Endometrial microvascular endothelial cells (primary cell): ENCODE results near the gene SELPLG. TPM values are rescaled to one million over a fixed set of nuclear protein-coding genes. Genes with fewer than 3 reads are reported as not detected.
"Not testable (repeated sequence)": the region's sequence is repeated elsewhere in the genome, so short reads cannot be mapped to it uniquely, and the experiment has no call there.

ENCODE experiments used
- in situ Hi-C: cut with HindIII; loops from 2 replicates; pipeline ENCODE4 v1.10.0; 2017; ENCODE audit warnings: low sequenced_read_pairs, low pct_unique_long_range_greater_than_20kb; ENCODE audit errors: inconsistent ontology term
- total RNA-seq: library from RNA; depleted of rRNA; stranded (reverse); fragments of >200 nt; gene quantifications from one replicate; pipeline ENCODE4 v1.2.3, GENCODE V29; 2015; ENCODE audit errors: inconsistent ontology term

The SELPLG gene
- total RNA-seq, 1 donor from 2014 or later = 0.46 TPM

DNA sequence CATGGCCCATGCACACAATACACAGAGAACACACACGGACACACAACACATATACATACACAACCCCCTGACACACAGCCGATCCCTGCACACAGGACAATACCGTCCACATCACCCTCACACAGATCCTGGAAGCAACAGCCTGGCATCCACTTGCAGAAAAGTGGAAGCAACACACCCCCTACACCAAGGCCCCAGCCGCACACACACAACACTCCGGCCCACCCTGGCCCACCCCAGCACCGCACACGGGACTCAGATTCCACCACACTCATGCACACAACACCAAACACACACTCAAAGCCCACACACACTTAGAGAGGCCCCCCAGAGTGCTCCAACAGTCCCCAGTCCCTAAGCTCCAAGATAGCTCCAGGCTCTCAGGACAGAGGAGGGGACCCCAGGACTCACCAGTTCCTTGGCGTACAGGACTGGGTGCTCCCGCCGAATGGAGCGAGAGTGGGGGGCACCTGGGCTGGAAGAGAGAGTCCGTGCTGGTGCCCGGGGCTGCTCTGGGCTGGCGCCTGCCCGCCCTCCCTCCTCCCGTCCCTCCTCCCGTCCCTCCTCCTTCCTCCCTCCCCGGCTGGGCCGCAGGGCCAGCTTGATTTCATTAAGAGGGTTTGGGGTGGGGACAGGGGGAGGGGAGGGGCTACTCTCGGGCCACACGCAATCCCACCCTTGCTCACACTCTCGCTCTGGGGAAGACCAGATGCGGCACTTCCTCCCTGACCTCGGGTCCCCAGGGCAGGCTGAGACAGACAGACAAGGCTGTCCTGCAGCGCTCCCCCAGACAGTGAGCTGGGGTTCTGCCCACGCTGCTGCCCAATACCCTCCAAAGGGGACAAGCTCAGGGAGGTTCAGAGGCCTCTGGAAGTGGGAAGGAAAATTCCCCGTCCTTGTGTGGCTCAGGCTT is 35.9 kb downstream of the SELPLG start, which contains the start of gene TMEM119:
Gene TMEM119 (minus strand): TSS at position 526 of the 913 bp plus-strand sequence. CDS start 5,701 bp downstream, outside the sequence.
- in situ Hi-C loops = no loop called here

DNA sequence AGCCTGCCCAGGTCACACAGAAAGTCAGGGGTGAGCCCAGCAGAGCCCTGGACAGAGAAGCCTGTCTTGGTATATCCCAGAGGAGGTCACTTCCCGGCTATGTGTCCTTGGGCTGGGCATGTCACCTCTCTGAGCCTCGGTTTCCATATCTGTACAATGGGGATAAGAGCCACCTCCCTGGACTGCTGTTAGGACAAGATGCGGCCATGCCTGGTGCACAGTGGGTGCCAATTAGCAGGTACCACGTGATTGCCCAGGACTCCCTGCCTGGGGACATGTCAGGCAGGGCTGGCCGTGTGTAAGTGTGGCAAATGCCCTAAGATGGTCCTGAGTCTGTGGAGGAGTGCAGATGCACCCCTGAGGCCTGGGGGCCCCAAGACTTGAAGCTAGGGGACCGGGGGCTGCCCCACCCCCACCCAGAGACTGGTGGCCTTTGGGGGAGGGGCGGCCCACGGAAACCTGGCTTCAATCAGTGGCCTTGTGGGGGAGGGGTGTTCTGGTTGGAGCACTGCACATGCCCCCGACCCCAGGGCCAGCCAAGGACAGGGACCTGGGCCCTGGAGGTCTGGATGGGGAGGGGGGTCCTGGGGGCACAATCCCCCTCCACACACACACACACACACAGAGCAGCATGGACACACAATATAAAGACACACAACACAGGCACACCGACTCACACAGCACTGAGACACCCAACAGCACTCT is 36.7 kb downstream of the SELPLG start:
- in situ Hi-C loops = no loop called here

DNA sequence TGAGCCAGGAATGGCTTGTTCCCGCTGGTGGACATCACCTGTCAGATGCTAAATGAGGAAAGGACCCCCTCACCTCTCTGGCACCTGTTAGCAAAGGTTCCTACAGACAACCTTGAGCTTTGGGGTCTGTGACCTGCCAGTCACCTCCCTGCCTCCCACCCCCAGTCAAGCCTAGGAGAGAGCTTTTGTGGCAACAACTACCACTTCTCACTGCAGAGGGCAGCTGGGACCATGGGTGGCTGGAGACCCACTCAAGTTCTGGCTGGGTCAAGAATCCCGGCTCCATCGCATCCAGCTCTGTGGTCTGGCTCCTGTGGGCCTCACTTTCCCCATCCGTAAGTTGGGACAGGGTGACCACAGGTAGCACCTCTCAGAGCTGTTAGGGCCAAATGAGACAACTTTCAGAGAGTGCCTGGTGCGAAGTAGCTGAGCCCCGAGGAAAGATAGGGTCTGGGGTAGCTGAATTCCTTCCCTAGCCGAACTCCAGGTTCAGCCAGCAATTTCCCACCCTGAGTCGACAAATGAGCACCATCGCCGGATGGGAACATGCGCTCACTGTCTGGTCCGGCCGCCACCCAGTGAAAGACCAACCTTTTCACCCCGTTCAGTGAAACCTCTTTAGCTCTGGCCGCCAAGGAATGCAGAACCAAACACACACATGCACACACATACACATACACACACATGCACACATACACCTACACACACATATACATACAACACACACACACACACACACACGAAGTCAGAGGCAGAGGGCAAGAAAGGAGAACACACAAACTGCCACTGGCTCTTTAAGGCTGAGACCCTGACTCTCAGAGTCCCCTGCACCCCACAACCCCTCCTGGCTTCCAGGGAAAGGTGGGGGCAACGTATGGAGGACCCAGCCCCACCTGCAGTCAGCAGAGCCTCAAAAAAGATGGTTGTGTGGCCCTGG is 37.7 kb downstream of the SELPLG start:
- in situ Hi-C loops = no loop called here

DNA sequence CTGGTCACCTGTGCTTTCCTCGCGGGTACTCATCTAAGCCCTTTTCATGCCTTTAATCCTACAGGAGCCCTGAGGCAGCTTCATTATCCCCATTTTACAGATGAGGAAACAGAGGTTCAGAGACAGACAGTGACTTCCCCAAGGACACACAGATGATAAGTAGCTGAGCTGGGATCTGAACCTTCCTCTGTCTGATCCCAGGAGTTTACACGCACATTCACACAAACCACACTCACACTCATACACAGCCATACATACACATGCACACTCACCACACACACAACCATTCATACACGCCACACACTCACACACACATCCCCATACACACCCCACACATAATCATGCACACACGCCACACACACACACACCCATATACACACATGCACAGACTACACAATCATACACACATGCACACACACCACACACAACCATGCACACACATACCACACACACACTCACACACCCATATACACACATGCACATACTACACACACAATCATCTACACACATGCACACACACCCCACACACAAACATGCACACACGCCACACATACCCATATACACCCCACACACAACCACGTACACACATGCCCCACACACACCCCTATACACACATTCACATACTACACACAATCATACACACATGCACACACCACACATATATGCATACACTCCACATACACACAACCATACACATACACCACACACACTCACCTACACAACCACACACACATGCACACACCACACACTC is 38.6 kb downstream of the SELPLG start:
- in situ Hi-C loops = no loop called here

DNA sequence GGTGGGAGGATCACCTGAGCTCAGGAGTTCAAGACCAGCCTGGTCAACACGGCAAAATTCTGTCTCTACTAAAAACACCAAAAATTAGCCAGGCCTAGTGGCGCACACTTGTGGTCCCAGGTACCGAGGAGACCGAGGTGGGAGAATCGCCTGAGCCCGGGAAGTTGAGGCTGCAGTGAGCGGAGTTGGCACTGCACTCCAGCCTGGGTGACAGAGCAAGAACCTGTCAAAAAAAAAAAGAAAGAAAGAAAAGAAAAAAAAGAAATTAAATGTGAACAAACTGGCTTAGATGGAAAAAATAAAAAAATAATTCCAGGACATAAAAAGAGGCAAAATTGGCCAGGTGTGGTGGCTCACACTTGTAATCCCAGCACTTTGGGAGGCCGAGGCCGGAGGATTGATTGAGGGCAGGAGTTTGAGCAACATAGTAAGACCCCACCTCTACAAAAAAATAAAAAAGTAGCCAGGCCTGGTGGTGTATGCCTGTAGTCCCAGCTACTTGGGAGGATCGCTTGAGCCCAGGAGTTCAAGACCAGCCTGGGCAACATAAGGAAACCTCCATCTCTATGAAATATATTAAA is 39.3 kb downstream of the SELPLG start:
- in situ Hi-C loops = no loop called here

DNA sequence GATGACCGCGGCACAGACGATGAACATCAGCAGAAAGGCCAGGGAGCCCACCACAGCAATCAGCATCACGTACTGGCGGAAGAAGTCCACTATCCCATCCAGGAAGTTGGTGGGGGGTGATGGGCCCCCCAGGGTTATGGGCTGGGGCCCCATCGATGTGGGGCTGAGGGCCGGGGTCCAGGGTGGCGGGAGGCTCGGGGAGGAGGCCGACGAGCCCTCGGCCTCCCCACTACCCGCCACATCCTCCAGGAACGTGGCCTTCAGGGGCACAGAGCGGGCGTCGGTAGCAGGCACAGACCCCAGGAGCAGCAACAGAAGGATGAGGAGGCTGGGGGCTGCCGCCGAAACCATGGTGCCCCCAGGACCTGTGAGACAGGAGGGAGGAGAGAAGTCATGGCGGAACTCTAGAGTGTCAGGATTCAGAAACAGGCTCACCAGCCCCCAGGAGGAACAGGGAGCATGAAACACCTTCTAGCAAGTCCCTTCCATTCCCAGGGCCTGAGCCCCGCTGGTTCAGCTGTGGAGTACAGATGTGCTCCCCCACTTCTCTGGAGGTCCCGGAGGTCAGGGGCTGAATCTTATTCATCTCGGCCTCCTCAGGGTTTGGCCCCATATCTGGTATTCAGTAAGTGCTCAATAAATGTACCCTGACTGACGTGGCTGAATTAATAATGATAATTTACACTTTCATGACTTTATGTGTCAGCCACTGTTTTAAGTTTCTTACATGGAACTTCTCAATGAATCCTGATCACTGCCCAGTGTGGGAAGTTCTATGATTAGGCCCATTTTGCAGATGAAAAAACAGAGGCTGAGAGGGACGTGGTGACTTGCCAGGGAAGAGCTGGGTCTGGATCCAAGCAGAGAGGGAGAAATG is 41.4 kb downstream of the SELPLG start:
- in situ Hi-C loops = no loop called here

DNA sequence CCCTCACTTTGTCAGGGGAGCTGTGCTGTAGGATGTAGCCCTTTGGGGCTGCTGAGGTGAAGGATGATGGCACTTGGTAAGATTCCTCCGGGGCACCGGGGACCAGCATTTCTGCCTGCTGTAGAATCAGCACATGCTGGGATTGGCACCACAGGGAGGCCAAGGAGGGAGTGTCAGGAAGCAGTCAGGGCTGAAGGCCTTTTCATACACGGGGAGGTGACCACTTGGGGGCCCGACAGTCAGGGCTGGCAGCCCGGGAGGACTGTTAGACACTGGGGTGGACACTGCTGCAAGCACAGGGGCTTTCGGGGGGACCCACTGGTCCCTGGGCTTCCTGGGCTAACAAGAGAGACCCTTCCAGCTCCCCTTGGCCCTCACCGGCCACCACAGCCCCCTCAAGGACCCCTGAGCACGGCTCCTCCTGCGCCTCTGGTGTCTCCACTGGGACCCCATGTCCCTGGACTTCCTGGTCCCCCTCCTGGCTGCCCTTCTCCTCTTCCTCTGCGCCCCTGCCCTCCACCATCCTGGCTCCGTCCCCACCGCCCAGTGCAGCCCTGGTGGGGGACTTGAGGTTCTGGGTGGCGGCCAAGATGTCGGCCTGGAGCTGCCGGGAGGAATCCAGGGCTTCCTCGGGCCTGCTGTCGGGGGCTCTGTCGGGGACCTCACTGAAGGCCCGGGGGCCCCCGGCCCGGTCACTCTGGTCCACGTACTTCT is 42.3 kb downstream of the SELPLG start:
- in situ Hi-C loops = no loop called here

DNA sequence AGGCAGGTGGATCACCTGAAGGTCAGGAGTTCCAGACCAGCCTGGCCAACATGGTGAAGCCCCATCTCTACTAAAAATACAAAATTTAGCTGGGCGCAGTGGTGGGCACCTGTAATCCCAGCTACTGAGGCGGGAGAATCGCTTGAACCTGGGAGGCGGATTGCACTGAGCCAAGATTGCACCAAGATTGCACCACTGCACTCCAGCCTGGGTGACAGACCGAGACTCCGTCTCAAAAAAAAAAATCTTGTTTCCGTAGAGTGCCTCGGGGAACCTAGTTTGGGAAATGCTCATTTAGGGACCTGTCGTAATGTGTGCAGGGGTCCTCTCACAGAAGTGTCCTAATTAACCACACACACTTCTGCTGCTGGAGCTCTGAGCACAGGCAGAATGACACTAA is 43.2 kb downstream of the SELPLG start:
- in situ Hi-C loops = not testable (repeated sequence)

DNA sequence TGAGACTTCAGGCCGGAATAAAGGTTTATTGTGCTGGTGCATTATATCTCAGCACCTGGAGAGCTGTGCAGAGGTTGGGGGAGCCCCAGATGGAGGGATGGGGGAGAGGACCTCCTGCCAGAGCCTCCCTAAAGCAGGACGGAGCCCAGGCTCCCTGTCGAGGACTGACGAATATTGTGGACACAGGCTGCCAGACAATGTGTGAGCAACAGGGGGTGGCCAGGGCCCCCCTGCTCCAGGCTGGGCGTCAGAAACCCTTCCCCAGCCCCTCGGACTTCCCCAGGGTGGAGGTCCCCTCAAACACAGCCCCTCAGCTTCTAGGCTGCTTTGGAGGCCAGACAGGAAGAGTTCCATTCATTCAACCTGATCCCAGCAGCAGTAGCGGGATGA is 43.9 kb downstream of the SELPLG start:
- in situ Hi-C loops = no loop called here

DNA sequence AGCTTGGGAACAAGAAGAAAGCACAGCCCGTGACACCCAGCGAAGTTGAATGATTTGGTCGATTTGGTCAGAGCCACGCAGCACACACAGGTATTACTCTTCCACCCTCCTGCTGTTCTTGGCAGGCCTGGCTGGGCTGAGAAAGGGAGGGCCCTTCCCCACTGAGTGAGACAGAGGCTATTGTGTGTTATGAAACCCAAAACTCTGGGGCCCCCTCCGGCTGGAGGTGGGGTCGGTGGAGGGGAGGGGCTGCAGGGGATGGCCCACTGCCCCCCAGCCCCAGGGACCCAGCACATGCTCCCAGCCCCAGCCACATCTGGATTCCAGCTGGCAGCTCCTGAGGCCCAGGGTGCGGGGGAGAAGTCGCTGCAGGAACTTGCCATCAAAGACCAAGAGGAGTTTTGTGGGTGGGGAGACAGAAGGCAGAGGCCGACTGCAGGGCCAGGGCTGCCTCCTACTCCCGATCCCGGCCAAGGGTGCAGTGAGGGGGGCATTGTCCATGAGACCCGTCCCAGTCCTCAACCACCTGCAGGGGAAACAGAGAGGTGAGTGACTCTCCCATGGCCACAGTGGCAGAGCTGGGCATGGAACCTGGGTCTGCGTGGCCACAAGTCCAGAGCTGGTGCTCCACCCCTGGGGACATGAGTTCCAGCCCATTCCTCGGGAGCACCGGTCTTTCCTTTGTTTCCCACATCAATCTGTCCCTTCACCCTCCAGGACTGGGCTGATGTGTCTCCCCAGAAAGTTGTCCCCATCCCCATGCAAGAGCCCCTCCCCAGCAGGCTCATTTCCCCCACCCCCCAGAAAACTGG is 44.5 kb downstream of the SELPLG start:
- in situ Hi-C loops = no loop called here

DNA sequence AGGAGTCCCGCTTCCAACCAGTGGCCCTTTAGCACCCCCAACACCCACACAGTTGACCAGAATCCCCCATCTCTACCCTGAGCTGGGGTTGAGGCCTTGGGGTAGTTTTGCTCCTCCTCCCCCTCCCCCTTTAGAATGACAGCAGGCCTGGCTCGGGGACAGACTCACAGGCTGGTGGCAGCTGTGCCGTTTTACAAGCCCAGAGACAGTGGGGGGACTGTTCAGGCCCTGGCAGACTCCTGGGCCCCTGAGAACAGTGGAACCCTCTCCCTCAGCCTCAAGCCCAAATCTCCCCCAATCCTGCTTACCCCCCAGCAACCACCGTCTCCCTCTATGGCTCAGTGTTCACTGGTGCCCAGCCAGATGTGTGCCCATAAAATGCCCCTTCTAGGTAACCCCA is 45.9 kb downstream of the SELPLG start:
- in situ Hi-C loops = no loop called here

DNA sequence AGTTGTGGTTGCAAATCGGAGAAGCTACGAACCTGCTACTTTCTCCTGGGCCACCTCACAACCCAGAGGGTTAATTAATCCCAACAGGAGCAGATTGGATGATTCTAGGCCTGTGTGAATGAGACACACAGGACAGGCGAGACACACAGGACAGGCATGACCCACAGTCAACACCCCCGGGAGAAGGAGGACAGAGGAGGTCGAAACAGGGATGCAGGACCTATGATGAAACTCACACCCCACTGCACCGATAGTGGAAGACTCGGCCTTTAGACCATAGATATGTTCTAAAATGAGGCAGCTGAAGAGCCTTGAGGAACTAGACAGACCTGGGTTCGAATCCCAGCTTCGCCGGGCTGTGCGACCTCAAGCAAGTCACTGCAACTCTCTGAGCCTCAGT is 47.4 kb downstream of the SELPLG start:
- in situ Hi-C loops = no loop called here

DNA sequence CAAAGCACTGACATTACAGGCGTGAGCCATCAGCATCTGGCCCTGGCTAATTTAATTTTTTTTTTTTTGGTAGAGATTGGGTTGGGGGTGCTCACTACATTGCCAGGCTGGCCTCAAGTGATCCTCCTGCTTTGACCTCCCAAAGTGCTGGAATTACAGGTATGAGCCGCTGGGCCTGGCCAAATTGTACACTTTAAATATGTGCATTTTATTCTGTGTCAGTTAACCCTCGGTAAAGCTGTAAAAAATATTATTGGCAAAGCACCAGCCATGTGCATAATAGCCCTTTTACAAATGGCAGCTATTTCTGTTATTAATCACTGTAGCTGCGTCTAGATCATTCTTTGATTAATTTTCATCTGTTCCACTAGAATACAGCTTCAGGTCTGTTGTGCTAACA is 47.8 kb downstream of the SELPLG start:
- in situ Hi-C loops = no loop called here

DNA sequence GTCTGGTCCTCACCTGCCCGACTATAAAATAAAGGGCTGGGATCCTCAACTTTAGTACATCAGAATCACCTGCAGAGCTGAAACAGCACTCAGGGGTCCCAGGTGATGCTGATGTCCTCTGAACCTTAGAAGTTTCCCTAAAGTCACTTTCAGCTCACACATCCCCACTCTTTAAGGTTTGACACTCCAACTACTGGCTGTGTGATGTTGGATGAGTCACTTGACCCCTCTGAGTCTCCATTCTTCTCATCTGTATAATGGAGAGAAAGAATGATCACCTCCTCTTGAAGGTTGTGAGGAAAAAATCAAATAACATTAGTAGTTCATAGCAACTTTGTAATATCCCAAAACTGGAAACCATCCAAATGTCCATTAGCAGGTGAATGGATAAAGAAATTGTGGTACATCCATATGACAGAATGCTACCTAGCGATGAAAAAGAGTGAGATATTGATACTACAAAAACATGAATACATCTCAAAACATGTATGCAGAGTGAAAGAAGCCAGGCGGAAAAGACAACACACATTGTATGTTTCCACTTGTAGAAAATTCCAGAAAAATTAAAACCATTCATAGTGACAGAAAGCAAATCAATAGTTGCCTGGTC is 49.1 kb downstream of the SELPLG start:
- in situ Hi-C loops = no loop called here

DNA sequence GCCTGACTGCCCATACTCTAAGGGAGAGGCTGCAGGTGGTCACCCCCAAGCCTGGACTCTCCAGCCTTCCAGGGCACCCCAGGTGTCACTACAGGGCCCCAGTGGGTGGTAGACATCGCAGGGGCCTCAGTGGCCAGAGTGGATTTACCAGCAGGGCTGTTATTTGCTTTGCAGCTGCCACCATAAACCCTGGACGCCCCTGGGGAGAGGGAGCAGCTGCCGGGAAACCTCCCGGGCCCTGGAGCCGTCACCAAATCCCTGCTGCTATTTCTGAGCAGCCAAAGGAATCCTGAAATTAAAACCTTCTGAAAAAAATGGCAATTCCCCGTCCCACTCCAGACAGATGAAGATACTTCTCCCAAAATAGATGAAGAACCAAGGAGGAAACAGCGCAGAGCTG is 49.7 kb downstream of the SELPLG start:
- in situ Hi-C loops = no loop called here
